ENCODE results near the gene KXD1. TPM values are rescaled to one million over a fixed set of nuclear protein-coding genes. Genes with fewer than 3 reads are reported as not detected.

KXD1 gene
- total RNA-seq, 1 experiment from 2014 or later = 88.0 TPM

DNA sequence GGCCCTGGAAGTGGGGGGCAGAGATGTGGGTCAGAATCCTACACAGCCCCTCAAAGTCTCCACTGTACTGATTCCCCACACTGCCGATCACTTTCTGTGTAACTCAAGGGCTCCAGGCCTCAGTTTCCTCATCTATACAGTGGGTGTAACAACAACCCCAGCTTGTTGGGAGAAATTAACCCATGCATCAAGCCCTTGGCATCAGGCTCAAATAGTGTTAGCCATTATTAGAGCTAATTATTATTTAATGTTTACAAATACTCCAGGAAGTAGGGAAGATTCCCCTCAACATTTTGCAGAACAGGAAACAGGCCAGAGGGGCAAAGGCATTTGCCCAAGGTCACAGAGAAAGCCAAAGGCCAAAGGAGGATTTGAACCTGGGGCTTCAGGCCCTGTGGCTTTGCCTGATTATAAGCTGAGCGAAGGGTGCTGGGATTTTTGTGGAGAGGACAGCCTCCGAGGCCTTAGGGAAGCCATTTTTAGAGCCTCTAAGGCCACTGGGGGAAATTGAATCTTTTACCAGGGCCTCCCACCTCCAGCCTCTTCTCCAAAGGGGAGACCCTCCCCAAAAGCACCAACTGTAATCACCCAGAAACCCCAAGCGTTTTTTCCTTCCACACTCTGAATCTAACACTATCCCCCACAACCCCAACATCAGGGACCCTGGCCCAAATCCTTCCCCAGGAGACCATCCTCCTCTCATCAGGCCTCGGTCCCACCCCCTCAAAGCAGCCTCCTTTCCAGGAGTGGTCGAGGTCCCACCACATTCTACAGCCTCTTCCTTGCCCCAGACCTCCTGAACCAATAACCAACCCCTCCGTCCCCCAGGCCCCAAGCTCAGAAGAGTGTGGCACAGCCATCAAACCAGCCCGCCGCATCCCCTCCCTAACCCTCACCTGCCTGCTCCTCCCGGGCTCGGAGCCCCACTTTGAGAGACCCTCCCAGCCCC lies 15.4 kb upstream of the KXD1 start:
- Histone ChIP-seq H3K9me3 (replicated peaks) (no peaks in the 10 kb centered on the region), H3K36me3 (peaks cover 40% of the 10 kb centered on the region), H3K4me3 (peak overlapping the region; percentile 47), H3K4me1 (replicated peaks) (peaks cover 10% of the 10 kb centered on the region), H3K27me3 (replicated peaks) (no peaks in the 10 kb centered on the region), H3K27ac (no peak overlapping the region)
- DNase-seq (ENCODE audit: low read depth in 1 of 2, low spot score in 2 of 2) = no peak

DNA sequence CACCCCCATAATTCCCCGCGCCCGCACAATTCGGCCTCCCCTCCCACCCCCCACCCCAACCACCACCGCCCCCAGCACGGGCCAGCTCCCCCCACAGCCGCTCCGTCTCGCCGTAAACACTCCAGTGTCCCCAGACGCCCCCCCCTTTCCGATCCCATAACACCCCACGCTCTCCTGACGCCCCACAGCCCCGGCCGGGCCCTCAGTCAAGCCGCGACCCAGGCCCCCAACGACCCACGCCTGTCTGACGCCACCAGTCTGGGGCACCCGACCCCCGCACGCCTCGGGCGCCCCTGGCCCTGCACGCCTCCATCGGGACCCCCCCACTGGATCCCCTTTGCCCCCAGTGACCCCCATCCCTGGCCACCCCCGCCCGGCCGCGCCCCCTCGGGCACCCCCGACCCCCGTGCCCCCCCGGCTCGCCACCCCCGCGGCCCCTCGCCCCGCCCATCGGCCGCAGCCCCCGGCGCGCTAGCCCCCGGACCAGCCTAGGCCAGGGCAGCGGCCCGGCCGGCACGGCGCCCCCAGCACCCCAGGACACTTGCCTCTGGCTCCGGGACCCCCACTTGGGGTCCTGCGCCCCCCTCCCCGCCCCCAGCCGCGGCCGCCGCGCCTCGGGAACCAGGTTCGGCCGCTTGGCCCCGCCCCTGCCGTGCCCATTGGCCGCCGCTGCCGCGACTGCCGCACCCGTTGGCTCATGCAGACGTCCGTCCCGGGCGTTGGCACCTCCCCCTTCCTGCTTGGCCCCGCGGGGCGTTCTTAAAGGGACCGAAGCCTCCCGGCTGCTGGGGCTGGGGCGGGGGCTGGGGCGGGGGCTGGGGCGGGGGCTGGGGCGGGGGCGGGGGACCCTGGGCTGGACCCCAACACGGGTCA lies 14.5 kb upstream of the KXD1 start, which contains the start of gene FKBP8:
TSS of gene FKBP8 (minus strand) at position 633 of the 873 bp plus-strand sequence. CDS start 1,603 bp downstream, outside the sequence.
- Histone ChIP-seq H3K36me3 (peaks cover 31% of the 10 kb centered on the region), H3K27ac (no peak within 1 kb of the TSS), H3K9me3 (replicated peaks) (no peaks in the 10 kb centered on the region), H3K4me1 (replicated peaks) (peaks cover 10% of the 10 kb centered on the region), H3K4me3 (peak within 1 kb of the TSS; percentile 47), H3K27me3 (replicated peaks) (no peaks in the 10 kb centered on the region)
- peak; percentile 70 to 90 for DNase-seq (ENCODE audit: low read depth in 1 of 2, low spot score in 2 of 2)

DNA sequence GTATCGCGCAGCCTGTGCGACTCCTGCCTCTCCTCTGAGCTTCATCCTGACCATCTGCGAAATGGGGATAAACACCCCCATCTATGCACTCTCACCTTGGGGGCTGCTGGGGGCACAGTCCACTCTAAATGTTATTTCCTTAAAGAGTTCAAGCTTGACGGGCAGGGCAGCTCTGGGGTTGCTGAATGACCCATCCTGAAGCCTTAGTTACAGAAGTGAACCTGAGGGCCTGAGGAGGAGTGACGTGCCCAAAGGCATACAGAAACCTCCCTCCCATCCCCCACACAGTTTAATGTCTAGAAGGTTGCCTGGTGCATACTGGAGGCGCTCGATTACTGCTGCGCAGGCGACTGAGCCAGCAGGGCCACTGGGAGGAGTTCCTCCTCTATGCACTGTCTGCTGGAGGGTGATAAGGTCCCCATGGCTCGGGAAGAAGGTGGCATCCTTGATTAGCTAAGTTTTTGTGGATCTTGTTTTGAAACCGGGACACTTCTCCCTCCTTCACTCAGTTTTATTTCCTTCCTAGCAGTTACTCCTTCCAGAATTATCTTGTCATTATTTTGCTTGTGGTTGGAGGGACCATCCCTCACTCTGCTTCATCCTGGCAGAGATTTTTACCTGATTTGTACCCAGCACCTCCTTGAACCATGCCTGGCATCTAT lies 13.7 kb upstream of the KXD1 start:
- H3K27ac ChIP-seq = no peak overlapping the region

GRCh38 chr19:18551631-18552030 lies 6.0 kb upstream of the KXD1 start:
- Histone ChIP-seq H3K9me3 (replicated peaks) (no peaks in the 10 kb centered on the region), H3K27me3 (replicated peaks) (no peaks in the 10 kb centered on the region), H3K4me3 (no peak overlapping the region), H3K36me3 (no peaks in the 10 kb centered on the region), H3K27ac (no peak overlapping the region), H3K4me1 (replicated peaks) (no peaks in the 10 kb centered on the region)
- no peak for DNase-seq (ENCODE audit: low read depth in 1 of 2, low spot score in 2 of 2)

More for the DNA sequence above, 13.7 kb upstream of the KXD1 start:
- Histone ChIP-seq H3K4me3 (peak overlapping the region; percentile 47), H3K4me1 (replicated peaks) (peaks cover 10% of the 10 kb centered on the region), H3K36me3 (peaks cover 27% of the 10 kb centered on the region), H3K9me3 (replicated peaks) (no peaks in the 10 kb centered on the region), H3K27me3 (replicated peaks) (no peaks in the 10 kb centered on the region)
- DNase-seq (ENCODE audit: low read depth in 1 of 2, low spot score in 2 of 2) = peak in 1 of 2 experiments; percentile 33

- Histone ChIP-seq H3K9me3 (replicated peaks) (no peaks in the 10 kb centered on the region), H3K36me3 (peaks cover 29% of the 10 kb centered on the region), H3K4me1 (replicated peaks) (peaks cover 4% of the 10 kb centered on the region; the same call in 1 of the 2 replicates), H3K27ac (peak overlapping the region; percentile 24), H3K27me3 (replicated peaks) (no peaks in the 10 kb centered on the region), H3K4me3 (peak overlapping the region; percentile 62)
- DNase-seq (ENCODE audit: low read depth in 1 of 2, low spot score in 2 of 2) = no peak
Measured at GRCh38 chr19:18558202-18558555, 509 bp downstream of the KXD1 start.

DNA sequence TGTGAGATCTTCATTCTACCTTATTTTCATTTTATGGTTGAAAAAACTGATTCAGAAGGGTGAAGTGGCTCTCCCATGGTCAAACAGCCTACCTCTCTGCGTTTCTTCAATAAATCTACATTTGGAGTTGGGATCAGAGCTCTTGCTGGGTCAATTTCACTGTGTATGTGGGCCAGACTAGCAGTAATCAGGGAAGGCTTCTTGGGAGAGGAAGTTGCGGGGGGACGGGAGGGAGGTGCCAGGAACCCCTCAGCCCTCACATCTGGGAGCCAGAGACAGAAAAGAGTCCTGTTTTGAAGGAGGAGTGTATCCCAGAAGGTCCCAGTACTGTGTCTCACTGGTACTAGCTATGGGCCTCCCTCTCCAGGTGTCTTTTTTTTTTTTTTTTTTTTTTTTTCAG lies 934 bp downstream of the KXD1 start:
- no peaks in the 10 kb centered on the region for H3K9me3 ChIP-seq (replicated peaks)
- H3K27me3 ChIP-seq (replicated peaks) = no peaks in the 10 kb centered on the region
- no peak for DNase-seq (ENCODE audit: low read depth in 1 of 2, low spot score in 2 of 2)

DNA sequence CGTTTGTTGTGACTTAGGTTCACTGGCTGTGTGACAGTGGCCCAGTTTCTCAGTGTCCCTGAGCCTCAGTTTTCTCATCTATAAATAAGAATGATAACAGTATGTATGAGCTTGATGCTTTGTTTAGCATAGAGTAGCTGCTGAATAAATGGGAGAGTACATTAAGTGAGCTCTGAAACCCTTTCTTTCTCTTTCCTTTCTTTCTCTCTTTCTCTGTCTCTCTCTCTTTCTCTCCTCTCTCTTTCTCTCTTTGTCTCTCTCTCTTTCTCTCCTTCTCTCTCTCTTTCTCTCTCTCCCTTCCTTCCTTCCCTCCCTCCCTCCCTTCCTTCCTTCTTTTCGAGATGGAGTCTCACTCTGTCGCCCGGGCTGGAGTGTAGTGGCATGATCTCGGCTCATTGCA lies 2.0 kb downstream of the KXD1 start:
- H3K9me3 ChIP-seq (replicated peaks) = no peaks in the 10 kb centered on the region
- H3K4me3 ChIP-seq = no peak overlapping the region
- no peak for DNase-seq (ENCODE audit: low read depth in 1 of 2, low spot score in 2 of 2)
- H3K27ac ChIP-seq = no peak overlapping the region
- H3K36me3 ChIP-seq = peaks cover 43% of the 10 kb centered on the region
- H3K27me3 ChIP-seq (replicated peaks) = no peaks in the 10 kb centered on the region
- H3K4me1 ChIP-seq (replicated peaks) = peaks cover 4% of the 10 kb centered on the region; the same call in 1 of the 2 replicates

More for the DNA sequence above, 934 bp downstream of the KXD1 start:
- H3K27ac ChIP-seq = no peak overlapping the region
- peaks cover 32% of the 10 kb centered on the region for H3K36me3 ChIP-seq
- peak overlapping the region; percentile 62 for H3K4me3 ChIP-seq
- H3K4me1 ChIP-seq (replicated peaks) = peaks cover 4% of the 10 kb centered on the region; the same call in 1 of the 2 replicates

- no peak overlapping the region for H3K4me3 ChIP-seq
- H3K9me3 ChIP-seq (replicated peaks) = no peaks in the 10 kb centered on the region
- peaks cover 4% of the 10 kb centered on the region; the same call in 1 of the 2 replicates for H3K4me1 ChIP-seq (replicated peaks)
- peaks cover 65% of the 10 kb centered on the region for H3K36me3 ChIP-seq
- H3K27me3 ChIP-seq (replicated peaks) = no peaks in the 10 kb centered on the region
- DNase-seq (ENCODE audit: low read depth in 1 of 2, low spot score in 2 of 2) = no peak
- H3K27ac ChIP-seq = no peak overlapping the region
Measured at GRCh38 chr19:18562086-18562485, 4.4 kb downstream of the KXD1 start.

DNA sequence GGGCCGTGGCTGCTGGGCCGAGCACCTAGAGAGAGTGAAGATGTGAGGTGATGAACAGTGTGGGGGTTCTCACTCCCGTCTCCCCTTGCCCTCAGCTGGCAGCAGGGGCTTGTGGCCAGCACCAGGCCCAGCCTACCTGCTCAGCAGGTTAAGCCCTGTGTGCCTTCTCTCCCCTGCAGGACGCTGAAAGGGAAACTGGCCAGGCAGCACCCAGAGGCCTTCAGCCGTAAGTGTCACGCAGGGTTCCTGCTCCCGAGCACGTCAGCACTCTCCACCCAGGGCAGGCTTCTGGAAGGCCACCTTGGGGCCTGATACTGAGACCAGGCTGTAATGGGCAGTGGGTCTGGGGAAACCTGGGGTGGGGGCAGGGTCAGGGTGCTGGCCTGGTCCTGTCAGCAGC lies 9.3 kb downstream of the KXD1 start:
- no peak overlapping the region for H3K27ac ChIP-seq
- no peaks in the 10 kb centered on the region for H3K9me3 ChIP-seq (replicated peaks)
- no peak overlapping the region for H3K4me3 ChIP-seq
- DNase-seq (ENCODE audit: low read depth in 1 of 2, low spot score in 2 of 2) = no peak
- H3K27me3 ChIP-seq (replicated peaks) = no peaks in the 10 kb centered on the region
- H3K36me3 ChIP-seq = peaks cover 76% of the 10 kb centered on the region
- peaks cover 7% of the 10 kb centered on the region for H3K4me1 ChIP-seq (replicated peaks)

DNA sequence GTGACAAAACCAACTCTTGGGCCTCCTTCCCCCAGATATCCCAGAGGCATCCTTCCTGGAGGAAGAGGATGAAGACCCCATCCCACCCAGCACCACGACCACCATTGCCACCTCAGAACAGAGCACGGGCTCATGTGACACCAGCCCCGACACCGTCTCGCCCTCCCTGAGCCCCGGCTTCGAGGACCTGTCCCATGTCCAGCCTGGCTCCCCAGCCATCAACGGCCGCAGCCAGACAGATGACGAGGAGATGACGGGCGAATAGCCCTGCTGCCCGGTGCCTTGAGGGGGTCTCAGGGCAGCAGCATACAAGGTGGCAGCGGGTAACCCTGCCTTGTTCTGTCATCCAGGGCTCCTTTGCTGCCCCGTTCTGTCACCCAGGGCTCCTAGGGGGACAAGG lies 10.7 kb downstream of the KXD1 start:
- H3K4me3 ChIP-seq = no peak overlapping the region
- peaks cover 78% of the 10 kb centered on the region for H3K36me3 ChIP-seq
- H3K27ac ChIP-seq = no peak overlapping the region
- peaks cover 17% of the 10 kb centered on the region for H3K4me1 ChIP-seq (replicated peaks)
- H3K27me3 ChIP-seq (replicated peaks) = no peaks in the 10 kb centered on the region
- DNase-seq (ENCODE audit: low read depth in 1 of 2, low spot score in 2 of 2) = no peak
- no peaks in the 10 kb centered on the region for H3K9me3 ChIP-seq (replicated peaks)

DNA sequence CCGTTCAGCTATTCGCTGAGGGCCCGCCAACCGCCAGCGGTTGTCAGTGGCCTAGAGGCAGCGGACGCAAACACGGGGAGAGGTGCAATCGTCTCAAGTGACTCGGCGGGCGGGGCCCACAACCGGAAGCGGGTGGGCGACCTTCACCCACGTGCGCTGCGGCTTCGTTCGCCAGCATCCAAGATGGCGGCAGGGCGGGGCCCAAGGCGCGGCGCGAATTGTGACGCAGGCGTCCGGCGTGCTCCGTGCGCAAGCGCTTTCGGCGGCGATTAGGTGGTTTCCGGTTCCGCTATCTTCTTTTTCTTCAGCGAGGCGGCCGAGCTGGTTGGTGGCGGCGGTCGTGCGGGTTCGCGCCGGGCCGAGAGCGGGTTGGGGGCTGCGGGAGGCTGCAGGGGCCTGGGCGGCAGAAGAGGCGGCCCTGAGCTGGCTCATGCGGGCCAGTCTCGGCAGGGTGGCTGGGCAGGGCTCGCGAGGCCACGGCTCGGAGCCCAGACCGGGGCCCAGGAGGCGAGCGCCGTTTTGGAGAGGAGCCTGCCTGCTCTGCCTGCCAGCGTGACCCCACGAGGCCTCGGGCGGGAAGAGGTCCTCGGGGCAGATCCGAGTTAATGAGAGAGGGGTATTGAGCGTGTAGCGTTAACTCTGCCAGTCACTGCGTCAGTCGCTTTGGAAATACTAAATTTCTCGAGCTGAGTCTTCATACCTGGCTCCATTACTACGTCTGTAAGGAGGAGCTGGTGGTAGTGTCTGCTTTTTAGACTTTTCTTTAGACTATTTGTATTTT lies 14.1 kb downstream of the KXD1 start, which contains the start of gene UBA52:
TSS of gene UBA52 (plus strand) at position 294 of the 781 bp plus-strand sequence. CDS start 1,444 bp downstream, outside the sequence.
- peak; percentile 95 to 97 for DNase-seq (ENCODE audit: low read depth in 1 of 2, low spot score in 2 of 2)
- peak within 1 kb of the TSS; percentile 86 for H3K4me3 ChIP-seq
- H3K36me3 ChIP-seq = peaks cover 80% of the 10 kb centered on the region
- H3K9me3 ChIP-seq (replicated peaks) = no peaks in the 10 kb centered on the region
- H3K27ac ChIP-seq = peak within 1 kb of the TSS; percentile 73
- H3K4me1 ChIP-seq (replicated peaks) = peaks cover 20% of the 10 kb centered on the region
- no peaks in the 10 kb centered on the region for H3K27me3 ChIP-seq (replicated peaks)

DNA sequence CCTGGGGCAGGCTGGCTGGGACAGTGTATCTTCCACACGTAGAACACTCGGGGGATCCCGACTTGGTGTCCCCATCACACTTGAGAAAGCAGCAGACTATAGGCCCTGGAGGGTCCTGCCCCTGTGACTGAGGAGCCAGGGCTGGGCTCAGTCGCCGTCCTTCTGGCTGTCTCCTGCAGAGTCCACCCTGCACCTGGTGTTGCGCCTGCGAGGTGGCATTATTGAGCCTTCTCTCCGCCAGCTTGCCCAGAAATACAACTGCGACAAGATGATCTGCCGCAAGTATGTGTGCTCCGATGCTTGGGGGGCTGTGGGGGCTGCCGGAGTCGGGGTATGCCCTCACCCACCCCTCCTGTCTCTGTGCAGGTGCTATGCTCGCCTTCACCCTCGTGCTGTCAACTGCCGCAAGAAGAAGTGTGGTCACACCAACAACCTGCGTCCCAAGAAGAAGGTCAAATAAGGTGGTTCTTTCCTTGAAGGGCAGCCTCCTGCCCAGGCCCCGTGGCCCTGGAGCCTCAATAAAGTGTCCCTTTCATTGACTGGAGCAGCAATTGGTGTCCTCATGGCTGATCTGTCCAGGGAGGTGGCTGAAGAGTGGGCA lies 17.1 kb downstream of the KXD1 start:
- no peak for DNase-seq (ENCODE audit: low read depth in 1 of 2, low spot score in 2 of 2)
- H3K27ac ChIP-seq = no peak overlapping the region
- no peaks in the 10 kb centered on the region for H3K27me3 ChIP-seq (replicated peaks)
- H3K4me3 ChIP-seq = no peak overlapping the region
- peaks cover 20% of the 10 kb centered on the region for H3K4me1 ChIP-seq (replicated peaks)
- peaks cover 66% of the 10 kb centered on the region for H3K36me3 ChIP-seq
- H3K9me3 ChIP-seq (replicated peaks) = no peaks in the 10 kb centered on the region

Measured in SJSA1 (cell line).